Stimulated activated CD8-positive, alpha-beta memory T cell treated with anti-CD3 and anti-CD28 coated beads, Interleukin-2, amount 100 ng/mL, for 1 hour (primary cell): ENCODE data around the gene PRPF6.
"Not testable (repeated sequence)": the region's sequence is repeated elsewhere in the genome, so short reads cannot be mapped to it uniquely, and the experiment has no call there.

Experiments used
- DNase-seq, 2 donors: peaks; one replicate each; pipeline ENCODE4 v3.0.0-alpha.2; 2020; ENCODE audit warnings: low read depth in 2 of 2

The PRPF6 gene

DNA sequence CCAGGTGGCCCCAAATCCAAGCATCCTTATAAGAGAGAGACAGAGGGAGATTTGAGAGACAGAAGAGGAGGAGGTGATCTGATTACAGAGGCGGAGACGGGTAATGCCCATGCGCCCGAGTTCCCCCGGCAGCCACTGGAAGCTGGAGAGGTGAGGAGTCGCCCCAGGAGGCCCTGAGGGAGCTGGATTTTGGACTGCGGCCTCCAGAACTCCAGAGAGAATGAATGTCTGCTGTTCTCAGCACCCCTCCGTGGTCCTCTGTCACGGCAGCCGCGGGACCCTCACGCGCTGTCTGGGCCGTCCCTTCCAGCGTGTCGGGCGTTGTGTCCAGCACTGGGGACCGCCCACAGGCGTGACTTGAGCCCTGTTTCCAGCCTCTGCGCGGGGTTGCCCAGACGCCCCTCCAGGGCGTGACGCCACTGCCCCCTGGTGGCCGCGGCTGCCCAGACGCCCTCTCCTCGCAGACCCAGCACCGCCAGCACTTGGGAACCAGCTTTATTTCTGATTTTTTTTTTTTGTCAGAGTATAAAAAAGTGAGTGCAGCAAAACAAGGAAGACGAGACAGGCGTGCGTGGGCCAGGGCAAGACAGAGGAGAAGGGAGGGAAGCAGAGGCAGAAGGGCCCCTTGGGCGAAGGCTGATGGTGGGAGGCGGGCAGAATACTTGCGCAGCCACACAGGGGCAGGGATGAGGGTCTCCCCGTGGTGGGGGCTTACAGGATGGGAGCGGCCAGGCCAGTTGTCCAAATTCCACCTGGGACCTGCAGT is 7.1 kb upstream of the PRPF6 start:
- peak; percentile 49 to 61 for DNase-seq

DNA sequence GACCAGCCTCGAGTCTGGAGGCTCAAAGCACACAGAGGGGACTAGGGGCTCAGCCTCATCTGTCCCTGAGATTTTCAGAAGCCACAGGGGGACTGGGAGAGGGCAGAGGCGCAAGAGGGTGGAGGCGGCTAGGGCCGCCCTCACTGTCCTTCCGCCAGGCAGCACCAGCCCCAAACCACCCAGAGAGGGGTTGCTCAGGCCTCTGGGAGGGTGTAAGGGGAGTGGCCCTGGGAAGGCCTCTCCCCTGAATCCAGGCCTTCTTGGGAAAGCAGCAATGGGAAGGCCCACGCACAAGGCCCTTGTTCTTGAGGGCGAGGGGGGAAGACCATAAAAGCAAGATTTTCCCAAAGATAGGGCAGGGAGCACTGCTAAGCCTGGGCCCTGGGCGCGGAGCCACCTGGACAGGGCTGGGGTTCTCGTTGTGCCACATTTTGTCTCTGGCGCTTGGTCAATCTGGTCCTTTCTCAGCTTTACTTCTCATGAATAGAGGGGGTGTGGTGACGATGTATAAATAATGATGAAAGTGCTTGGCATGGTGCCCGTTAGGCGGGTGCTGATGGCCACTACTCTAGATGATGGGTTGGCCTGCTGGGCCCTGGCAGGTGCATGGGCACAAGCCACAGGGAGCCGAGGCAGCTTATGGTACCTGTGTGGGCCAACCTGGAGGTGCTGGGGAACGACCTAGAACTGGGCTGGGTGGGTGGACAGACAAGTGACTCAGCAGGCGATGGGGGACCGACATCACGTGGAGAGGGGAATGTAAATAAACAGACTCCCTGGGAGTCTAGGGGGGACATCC is 6.3 kb upstream of the PRPF6 start:
- no peak for DNase-seq

DNA sequence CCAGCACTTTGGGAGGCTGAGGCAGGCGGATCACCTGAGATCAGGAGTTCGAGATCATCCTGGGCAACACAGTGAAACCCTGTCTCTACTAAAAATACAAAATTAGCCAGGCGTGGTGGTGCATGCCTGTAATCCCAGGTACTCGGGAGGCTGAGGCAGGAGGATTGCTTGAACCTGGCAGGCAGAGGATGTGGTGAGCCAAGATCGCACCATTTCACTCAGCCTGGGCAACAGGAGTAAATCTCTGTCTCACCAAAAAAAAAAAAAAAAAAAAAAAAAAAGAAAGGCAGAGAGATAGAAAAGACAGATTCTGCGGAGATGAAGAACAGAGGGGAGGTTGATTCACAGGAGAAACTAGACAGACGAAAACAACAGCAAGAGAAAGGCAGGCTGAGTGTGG is 4.4 kb upstream of the PRPF6 start:
- DNase-seq, result not testable (repeated sequence)

DNA sequence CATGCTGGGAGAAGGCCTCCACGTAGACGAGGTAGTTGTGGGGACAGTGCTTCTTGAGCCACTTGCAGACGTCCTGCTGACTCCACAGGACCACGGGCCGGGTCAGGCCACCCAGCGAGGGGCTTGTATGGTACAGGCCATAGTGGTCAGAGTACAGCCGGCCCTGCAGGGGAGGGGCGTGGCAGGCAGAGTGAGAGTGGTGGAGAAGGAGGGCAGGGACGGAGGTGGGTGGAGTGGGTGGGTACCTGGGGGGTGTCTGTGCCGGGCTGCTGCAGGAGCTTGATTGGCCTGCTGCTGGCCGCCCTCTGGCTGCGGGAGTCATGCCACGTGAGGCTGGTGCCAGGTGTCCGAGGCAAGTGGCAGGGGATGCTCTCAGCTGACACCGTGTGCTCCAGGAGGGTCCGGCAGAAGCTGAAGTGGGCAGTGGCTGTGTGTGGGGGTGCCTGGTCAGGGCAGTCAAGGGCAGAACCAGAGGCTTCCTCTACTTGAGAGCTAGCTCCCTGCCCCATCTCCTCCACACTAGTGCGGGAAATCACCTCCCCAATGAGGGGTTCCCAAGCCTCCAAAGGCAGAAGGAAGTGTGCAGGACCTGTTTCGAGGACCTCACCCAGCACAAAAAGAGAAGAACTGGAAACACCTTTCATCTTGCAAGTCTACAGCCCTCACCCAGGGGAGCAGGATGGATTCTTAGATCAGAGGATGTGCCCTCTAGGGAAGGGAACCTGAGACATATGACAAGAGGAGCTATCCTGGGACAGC is 3.8 kb upstream of the PRPF6 start:
- DNase-seq, result no peak

DNA sequence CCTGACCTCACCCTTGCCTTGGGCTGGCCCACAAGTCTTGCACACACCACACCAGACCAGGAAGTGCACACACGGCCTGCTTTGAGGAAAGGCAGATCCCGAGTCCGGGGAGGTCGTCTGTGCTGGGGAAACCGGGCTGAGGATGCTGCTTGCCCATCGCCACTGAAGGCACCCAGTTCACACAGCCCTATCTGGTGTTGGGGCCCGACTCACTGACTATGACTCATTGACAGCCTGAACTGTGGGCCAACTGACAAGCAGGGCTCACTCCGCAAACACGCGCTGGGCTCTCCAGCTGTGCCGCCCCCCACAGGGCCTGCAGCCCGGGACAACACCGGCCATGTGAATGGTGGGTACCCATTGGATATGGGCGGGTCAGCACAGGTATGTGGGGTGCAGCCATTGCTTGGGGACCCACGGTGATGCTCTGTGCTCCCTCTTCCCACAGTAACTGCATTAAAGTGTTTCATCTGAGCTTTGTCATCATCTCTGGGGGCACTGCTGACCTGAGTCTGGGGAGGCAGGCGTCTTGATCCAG is 3.1 kb upstream of the PRPF6 start:
- DNase-seq, result peak in 1 of 2 donors; percentile 41

DNA sequence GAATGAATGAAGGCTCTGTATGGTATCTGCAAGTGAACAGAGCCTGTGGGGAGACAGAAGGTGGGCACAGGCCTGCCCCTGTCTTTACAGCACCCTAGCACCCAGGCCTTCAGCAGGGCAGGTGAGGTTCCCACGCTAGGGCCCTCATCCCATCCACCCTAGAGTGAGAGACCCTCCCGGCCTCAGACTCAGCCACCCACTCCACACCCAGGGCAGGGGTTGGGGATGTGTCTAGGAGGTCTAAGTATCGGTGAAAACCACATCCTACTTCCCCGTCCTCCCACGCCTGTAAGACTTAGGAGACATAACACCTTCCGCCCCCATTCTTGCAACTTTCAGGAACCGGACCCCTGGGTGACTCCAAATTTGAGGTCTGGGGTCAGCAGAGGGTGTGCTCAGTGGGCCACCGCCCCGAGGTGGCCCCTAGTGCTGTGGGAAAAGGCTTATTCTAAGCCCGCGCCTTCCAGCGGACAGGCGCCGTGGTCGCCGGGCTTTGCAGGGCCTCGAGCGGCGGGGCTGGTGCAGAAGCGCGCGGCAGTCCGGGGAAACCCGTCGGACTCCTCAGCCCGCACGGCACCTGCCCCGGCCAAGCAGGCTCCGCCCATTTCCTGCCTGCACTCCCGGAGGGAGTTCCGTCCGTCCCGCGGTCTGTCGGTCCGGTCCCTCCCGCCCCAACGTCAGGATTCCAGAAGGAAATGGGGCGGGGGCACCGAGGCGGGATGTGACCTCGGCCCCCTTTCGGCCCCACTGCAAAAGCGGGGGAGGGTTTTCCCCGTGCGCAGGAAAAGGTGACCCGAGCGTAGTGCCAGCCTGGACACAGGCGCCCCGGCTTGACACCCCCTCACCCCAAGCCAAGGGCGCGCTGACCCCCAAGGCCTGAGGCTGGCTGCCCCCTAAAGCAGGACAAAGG is 2.4 kb upstream of the PRPF6 start:
- DNase-seq, result no peak

DNA sequence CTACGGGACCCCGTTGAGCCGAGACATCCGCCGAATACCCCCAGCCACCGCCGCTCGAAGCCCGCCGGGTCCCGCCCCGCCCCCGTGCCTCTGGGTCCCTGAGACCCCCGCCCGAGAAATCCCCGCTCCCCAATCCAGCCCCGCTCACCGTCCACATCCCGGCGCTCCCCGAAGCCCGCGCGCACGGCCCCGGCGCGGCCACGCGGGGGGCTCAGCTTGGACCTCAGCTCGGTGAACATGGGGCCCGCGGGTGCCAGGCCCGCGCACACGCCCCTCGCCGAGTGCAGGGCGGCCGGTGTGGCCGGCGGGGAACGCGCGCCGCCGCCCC is 1.7 kb upstream of the PRPF6 start:
- no peak for DNase-seq

DNA sequence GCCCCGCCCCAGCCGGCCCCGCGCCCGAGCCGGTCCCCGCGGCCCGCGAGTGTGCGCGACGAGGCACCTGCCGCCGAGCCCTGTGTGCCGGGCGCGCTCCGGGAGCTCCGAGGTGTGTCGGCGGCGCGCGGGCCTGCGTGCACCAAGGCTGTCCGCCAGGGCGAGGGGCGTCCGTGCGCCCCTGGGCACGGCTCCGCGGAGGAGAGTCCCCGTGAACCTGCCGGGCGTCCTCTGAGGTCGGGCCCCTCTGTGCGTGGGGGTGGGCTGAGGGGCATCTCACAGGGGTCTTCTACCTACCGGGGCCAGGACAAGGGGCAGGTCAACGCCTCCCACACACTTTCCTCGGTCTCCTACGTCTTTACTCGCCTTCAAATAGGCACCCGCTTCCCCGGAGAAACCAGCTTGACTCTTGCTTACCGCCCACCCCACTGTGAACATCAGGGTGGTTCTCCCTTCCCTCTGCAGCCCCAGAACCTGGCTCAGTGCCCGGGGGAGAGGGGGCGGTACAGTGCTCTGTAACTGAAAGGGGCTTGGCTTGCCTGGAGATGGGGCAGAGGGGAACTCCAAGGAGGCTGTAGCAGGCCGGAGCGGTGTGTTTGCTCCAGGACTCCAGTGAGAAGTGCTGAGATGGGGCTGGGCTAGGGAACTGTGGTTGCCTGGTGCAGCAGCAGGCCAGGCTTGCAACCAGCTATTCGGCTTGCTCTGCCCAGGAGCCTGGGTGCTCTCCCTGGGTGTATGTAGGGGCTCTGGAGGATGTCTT is 1.2 kb upstream of the PRPF6 start, which contains the start of gene SAMD10:
SAMD10 (minus strand) TSS at position 86 of the 760 bp plus-strand sequence. CDS start 175 bp downstream, outside the sequence.
- peak in 1 of 2 donors; percentile 44 for DNase-seq

DNA sequence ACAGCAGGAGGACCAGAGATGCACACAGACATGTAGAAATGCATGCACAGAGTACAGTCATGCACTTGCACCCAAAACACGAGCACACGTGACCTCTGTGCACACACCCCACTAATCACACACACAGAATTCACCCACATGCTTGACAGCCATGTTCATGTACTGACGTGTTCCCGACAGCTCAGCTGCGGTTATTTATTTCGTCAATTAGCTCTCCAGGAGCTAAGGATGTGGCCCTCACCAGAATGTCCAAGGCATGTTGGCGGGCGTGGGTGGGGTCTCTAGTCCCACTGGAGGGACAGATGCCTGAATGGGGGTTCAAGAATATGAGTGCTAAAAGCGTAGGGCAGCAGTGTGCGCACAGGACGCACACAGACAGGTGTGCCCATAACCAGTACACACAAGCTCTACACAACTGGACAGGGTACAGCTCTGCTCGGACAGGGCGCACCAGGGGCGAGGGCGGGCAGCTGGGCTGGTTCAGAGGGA is 571 bp upstream of the PRPF6 start:
- no peak for DNase-seq

DNA sequence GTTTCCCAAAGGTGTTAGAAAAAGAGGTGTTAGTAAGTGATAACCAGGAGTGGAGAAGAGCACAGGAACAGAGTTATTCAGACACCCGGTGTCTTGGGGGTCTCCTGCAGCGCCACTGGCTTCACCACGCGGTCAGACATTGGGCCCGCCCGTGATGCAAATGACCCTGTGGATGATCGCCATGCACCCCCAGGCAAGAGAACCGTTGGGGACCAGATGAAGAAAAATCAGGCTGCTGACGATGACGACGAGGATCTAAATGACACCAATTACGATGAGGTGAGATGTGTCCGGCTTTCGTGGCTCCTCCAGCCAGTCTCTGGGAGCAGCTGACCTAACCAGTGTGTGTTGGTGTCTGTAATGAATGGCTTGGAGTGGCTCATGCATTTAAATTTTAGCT is 2.0 kb downstream of the PRPF6 start:
- DNase-seq, result no peak

DNA sequence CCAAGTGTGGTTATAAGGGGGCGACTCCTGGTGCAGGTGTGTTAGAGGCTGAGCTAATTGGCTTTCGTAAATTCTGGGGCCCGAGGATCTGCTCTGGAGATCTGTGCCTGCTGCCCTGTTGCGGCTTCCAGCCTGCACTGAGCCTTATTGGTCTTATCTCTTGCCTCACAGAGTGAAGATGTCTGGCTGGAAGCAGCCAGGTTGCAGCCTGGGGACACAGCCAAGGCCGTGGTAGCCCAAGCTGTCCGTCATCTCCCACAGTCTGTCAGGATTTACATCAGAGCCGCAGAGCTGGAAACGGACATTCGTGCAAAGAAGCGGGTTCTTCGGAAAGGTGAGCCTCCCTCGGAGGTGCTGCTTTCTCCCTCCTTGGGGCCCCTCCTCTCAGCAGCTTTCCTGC is 20.0 kb downstream of the PRPF6 start:
- DNase-seq, result no peak

DNA sequence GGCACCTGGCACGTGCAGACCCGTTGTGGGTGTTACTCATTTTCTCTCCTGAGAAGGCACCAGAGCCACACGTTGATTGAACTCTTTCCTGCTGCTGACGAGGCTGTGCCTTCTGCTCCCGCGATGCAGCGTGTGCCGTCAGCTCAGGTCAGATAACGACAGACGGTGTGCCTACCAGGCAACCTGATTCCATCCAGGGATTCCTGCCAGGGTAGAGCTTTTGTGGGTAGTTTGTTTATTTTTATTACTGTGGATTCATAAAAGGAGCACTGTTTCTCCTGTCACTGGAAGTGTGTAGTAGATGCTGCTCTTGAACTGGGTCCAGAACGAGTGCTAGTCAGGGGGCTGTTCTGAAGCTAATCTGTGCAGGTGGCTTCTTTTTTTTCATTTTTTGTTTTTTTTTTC is 20.7 kb downstream of the PRPF6 start:
- DNase-seq, result no peak

DNA sequence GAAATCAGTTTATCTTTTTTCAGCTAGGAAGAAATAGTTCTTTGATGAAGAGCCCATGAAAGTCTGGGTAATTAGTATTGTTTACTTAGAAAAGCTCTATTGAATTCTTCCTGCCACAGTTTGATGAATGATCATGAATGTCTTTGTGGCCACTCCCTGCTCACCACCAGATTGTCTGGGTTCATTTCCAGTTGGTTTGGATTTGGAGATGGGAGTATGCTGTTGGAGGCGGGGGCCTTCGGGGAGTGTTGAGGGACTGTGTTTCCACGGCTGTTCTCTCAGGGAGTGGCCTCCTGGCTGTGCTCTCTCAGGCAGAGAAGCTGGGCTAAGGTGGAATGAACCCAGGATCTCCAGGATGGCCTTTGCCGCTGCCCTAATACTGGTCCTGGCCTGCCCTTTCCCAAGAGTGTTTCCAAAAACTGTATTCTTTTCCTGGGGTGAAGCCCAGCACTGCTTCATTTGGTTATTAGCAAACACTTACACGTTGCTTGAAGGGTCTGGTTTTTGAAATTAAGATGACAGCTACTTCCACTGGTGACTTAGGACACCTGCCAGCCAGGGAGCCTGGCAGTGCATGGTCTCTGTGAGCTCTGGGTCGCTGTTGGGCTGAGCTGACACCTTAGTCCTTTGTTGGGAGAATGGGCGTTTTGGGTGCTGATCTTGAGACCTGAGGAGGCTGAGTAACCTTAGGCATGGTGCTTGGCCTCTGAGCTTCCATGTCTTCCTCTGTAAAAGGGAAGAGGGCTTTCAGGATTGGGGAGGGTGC is 23.2 kb downstream of the PRPF6 start:
- no peak for DNase-seq

DNA sequence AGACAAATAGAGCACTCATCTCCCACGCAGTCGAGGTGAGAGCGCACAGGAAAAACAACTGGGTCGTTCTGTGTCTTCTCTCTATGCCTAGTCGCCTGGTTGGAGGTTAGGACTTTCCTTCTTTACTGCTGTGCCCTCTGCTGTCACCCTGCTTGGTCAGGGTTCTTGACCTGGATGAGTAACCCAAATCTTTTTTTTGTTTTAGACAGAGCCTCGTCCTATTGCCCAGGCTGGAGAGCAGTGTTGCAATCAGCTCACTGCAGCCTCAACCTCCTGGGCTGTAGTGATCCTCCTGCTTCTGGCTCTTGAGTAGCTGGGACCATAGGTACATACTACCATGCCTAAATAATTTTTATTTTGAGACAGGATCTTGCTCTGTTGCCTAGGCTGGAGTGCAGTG is 24.5 kb downstream of the PRPF6 start:
- no peak for DNase-seq

DNA sequence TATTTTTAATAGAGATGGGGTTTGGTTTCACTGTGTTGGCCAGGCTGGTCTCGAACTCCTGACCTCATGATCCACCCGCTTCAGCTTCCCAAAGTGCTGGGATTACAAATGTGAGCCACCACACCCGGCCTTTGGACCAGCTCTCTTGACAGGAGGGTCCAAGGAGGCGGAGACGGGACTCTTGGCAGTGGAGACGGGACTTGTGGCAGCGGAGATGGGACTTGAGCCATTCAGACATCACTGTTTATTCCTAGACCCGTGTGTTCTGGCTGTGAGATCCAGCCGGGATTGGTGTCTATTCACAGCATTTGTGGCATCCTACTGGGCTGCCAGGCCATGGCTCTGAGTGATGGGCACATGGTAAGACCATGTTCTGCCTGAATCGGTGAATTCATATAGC is 25.6 kb downstream of the PRPF6 start:
- DNase-seq, result no peak

DNA sequence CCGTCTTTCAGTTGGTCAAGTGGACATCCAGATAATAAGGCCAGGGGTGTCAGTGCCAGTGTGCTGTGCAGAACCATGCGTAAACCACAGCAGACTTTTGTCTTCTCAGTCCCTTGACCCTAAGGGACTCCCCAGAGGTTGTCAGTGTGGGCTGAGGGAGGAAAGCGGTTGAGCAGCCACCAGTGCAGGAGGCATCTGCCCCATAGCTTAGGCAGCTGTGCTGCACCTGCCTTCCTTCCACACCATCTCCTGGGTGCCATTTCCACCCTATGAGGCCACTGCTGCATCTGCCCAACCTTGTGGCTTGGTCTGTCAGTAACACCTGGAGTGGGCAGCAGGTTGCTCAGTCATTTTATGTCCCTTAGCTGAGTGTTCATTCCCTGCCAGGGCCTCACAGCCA is 26.0 kb downstream of the PRPF6 start:
- no peak for DNase-seq

DNA sequence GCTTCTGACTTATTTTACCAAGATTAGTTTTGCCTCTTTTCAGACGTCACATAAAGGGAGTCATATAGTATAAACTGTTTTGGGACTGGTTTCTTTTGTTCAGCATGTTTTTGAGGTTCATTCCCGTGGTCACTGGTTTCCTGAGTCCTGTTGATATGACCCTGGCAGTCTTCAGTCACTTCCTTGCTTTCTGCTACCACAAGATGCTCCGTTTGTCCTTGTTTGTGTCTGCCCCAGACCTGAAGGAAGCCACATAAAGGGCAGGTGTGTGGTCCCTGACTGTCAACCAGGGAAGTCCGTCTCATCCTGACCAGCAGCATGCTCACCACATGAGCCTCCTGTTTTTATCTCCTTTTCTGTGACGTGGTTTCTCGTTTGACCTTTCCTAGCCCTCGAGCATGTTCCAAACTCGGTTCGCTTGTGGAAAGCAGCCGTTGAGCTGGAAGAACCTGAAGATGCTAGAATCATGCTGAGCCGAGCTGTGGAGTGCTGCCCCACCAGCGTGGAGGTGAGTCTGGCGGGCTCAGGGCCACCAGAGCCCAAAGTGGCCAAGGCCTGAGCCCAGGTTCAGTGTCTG is 29.0 kb downstream of the PRPF6 start:
- no peak for DNase-seq

DNA sequence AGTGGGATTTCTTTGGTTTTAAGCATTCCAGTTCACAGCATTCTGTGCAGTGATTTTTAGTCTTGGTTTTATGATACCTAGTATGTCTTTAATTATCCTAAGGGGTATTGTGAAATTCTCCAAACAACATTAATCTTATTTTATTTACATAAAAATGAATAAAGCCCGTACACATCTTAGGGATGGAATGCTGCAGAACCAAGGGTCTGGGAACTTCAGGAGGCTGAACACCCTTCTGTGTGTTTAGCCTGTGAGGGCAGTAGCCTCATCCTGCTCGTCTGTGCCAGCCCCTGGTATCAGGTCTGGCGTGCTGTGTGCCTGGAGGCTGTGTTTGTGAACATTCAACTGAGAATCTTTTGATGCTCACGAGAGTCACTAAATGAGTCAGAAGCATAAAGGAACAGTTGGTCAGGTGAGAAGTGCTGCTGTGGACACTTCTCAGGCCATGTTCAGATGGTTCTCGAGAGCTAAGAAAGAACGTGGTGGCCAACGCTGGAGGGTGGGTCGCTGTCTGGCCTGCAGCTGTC is 29.8 kb downstream of the PRPF6 start:
- DNase-seq, result no peak

DNA sequence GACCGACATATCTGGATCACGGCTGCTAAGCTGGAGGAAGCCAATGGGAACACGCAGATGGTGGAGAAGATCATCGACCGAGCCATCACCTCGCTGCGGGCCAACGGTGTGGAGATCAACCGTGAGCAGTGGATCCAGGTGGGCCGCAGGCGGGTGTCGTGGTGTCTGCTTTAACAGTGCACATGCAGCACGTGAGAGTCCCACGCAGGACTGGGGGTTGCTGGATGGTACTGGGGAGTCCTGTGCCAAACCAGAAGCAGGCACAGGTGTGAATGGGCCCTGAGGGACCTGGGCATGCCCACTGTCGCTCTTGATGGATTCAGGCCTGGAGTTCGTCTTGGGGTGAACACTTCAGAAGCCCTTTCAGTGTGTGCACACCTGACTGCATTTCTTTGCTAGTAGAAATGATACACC is 30.4 kb downstream of the PRPF6 start:
- no peak for DNase-seq
